Measurements from ENCODE around the gene TPPP3.

Gene TPPP3

DNA sequence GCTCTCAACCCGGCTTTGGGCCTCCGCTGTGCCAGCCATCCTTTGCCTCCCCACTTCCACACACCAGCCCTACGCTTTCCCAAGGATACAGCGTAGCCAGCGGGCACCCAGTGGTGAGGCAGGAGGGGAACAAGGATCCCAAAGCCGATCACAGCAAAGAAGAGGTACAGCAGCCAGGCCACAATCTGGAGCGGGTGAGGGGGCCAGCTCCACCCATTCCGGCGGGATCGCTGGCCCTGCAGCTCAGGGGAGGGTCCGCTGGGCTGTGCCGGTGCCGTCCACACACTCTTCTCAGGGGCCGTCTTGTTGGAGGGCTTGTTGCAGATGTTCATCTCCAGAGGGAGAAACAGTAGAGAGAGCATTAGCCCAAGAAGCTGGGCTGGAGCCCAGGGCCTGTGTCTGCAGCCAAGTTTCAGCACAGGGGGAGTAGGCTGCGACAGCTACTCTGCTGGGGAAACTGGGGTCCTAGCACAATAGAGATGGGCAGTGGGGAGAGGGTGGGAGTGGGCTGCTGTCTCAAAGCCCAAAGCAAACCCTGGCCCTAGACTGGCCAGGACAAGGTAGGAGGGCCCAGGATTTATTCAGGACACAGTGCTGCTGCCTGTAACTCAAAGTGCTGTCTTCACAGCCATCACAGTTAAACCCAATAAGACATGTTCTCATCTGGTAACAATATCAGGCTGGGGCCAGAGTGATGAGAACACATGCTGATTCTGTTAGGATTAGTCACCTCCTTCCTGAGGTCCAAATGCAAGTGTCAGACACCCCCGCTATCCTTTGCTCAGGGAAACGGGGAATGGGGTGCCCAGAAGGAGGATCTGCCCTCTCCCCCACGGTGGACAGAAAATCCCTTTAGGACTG, 13.0 kb upstream of the TPPP3 start:
- in situ Hi-C loops (cut with HindIII; ENCODE audit: low sequenced_read_pairs), result no loop called here
- TF ChIP-seq, protein P1, sequence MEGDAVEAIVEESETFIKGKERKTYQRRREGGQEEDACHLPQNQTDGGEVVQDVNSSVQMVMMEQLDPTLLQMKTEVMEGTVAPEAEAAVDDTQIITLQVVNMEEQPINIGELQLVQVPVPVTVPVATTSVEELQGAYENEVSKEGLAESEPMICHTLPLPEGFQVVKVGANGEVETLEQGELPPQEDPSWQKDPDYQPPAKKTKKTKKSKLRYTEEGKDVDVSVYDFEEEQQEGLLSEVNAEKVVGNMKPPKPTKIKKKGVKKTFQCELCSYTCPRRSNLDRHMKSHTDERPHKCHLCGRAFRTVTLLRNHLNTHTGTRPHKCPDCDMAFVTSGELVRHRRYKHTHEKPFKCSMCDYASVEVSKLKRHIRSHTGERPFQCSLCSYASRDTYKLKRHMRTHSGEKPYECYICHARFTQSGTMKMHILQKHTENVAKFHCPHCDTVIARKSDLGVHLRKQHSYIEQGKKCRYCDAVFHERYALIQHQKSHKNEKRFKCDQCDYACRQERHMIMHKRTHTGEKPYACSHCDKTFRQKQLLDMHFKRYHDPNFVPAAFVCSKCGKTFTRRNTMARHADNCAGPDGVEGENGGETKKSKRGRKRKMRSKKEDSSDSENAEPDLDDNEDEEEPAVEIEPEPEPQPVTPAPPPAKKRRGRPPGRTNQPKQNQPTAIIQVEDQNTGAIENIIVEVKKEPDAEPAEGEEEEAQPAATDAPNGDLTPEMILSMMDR (IDR thresholded peaks at IDR 0.05; ENCODE audit: low read depth, low read length, missing control alignments), result no peak
- DNase-seq (ENCODE audit: low read depth), result no peak
- H3K4me3 ChIP-seq (ENCODE audit: low read depth, low read length), result no peak overlapping the region

GRCh38 chr16:67405336-67405735, 12.0 kb upstream of the TPPP3 start:
- H3K4me3 ChIP-seq (ENCODE audit: low read depth, low read length), result no peak overlapping the region
- no peak for DNase-seq (ENCODE audit: low read depth)
- TF ChIP-seq, protein P1 (IDR thresholded peaks at IDR 0.05; ENCODE audit: low read depth, low read length, missing control alignments), result no peak
- in situ Hi-C loops (cut with HindIII; ENCODE audit: low sequenced_read_pairs), result no loop called here

DNA sequence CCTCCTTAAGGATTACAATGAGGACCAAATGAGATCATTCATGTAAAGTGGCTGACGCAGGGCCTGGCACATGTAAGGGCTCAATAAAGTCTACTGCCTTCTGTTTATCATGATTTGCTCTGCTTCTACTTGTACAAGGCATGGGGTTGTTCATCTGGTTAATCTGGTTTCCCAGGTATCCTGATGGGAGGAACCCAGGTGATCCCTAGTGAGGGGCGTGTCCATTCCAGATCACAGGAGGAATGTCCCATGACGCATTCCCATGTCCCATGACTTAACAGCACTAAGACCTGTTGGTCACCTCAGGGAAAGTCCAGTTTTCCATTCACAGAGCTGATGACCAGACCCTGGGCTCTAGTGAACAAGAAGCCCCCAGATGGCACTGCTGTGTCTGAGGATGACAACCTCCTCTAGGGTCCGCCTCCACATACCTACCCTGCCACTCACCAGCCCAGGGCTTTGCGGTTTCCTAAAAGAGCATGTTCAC, 11.5 kb upstream of the TPPP3 start:
- in situ Hi-C loops (cut with HindIII; ENCODE audit: low sequenced_read_pairs), result no loop called here
- H3K4me3 ChIP-seq (ENCODE audit: low read depth, low read length), result no peak overlapping the region
- TF ChIP-seq, protein P1 (IDR thresholded peaks at IDR 0.05; ENCODE audit: low read depth, low read length, missing control alignments), result no peak
- DNase-seq (ENCODE audit: low read depth), result no peak

- H3K4me3 ChIP-seq (ENCODE audit: low read depth, low read length), result no peak overlapping the region
- in situ Hi-C loops (cut with HindIII; ENCODE audit: low sequenced_read_pairs), result no loop called here
- DNase-seq (ENCODE audit: low read depth), result no peak
- TF ChIP-seq, protein P1 (IDR thresholded peaks at IDR 0.05; ENCODE audit: low read depth, low read length, missing control alignments), result no peak
Measured at GRCh38 chr16:67403976-67404555, 10.8 kb upstream of the TPPP3 start.

DNA sequence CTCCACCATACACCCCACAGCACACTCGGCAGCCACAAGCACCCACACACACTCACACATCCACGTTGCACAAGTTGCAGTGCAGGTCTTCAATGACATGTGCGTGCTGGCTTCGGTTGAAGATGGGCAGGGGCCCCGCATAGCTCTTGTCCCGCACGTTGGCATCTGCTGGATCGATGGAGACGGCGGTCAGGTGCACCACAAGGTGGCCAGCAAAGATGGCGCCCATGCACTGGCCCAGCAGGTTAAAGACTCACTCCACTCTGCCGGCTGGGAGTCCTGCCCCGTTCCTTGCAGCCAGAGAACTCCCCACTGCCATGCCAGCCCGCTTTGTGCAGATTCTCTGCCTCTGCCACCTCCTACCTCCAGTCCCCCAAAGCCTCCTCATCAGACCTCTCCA, 7.6 kb upstream of the TPPP3 start:
- TF ChIP-seq, protein P1 (IDR thresholded peaks at IDR 0.05; ENCODE audit: low read depth, low read length, missing control alignments), result no peak
- no peak overlapping the region for H3K4me3 ChIP-seq (ENCODE audit: low read depth, low read length)
- in situ Hi-C loops (cut with HindIII; ENCODE audit: low sequenced_read_pairs), result no loop called here
- DNase-seq (ENCODE audit: low read depth), result no peak

DNA sequence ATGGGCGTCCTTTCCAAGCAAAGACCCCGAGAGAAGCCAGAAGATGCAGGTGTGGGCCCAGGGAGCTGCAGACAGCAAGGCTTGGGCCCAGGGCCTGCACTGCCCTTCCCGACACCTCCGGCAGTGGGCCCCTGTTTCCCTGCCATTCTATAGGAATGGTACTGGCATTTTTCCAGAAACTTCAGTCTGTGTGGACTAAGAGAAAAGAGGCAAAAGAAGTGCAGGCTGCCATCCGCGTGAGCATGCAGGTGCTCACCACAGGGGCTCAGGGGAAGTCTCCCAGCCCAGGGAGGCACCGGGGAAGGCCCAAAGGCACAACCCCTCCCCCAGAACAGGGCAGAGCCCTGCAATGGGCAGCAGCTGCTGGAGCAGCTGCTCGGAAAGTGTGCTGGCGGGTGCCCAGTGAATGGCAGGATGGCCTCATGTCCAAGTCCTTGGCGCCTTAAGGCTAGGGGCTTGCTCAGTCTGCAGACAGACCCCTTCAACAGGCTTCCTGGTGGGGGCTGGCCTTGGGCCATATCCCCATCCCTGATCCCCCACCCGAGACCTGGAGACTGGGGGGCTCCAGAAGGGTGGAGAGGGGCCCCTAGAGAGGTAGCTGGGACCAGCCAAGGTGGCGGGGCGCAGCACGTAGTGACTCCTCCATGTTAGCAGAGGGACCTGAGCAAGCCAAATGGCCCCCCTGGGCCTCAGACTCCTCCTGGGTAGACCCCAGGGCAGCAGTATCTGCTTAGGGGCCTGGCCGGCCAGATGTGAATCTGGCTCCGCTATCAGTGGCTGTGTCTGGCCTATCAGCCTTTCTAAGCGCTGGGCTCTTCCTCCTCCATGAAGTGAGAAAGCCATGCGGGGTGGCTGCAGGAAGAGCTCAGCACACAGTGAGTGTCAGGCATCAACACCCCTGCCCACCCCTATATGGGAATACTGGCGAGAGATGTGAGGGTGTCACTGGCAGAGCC, 6.7 kb upstream of the TPPP3 start:
- TF ChIP-seq, protein P1 (IDR thresholded peaks at IDR 0.05; ENCODE audit: low read depth, low read length, missing control alignments), result no peak
- H3K4me3 ChIP-seq (ENCODE audit: low read depth, low read length), result no peak overlapping the region
- in situ Hi-C loops (cut with HindIII; ENCODE audit: low sequenced_read_pairs), result loop anchor here (5.0 kb wide), 1 partner anchor 73 kb away; the partner anchor contains the start of genes KCTD19 and LRRC36
- no peak for DNase-seq (ENCODE audit: low read depth)
